ENCODE data around the gene ZNF469.

ZNF469 gene

GRCh38 chr16:88430524-88431446, 48.0 kb downstream of the ZNF469 start:
- peak; percentile 39 for DNase-seq

GRCh38 chr16:88431651-88432050, 48.9 kb downstream of the ZNF469 start:
- DNase-seq, result no peak

GRCh38 chr16:88432174-88432573, 49.4 kb downstream of the ZNF469 start:
- no peak for DNase-seq

Data from activated naive CD4-positive, alpha-beta T cell treated with Interleukin-2 at 50 U/mL for 16 hours (primary cell).